AG04450 (cell line): ENCODE data around the gene SEC16A. TPM values are rescaled to one million over a fixed set of nuclear protein-coding genes. Genes with fewer than 3 reads are reported as not detected.

Source experiments
- CTCF ChIA-PET: fragments of 300-600, 350-600 bp; formaldehyde crosslinking; extraction: SDS; loops from one replicate; lab custom pipeline; 2022; ENCODE audit warnings: antibody characterized with exemption, inconsistent platforms; lab: Charles Lee
- POLR2A ChIA-PET: fragments of 350-600 bp; formaldehyde crosslinking; extraction: SDS; loops from one replicate; lab custom pipeline; 2021; ENCODE audit warnings: antibody characterized with exemption, inconsistent platforms; lab: Yijun Ruan, JAX
- DNase-seq: peaks from one replicate; pipeline ENCODE4 v3.0.0-alpha.2; 2011; ENCODE audit warnings: low read depth, low spot score
- H3K27ac ChIP-seq: one replicate; pipeline ENCODE4 v1.5.1; 2012; ENCODE audit warnings: low read depth, low read length, control low read depth
- H3K27me3 ChIP-seq: one replicate; pipeline ENCODE4 v1.6.0; 2012; ENCODE audit warnings: low read length; ENCODE audit not compliant: control insufficient read depth, insufficient read depth
- H3K4me3 ChIP-seq: 2 replicates; pipeline ENCODE4 v1.5.1; 2011; ENCODE audit warnings: mild to moderate bottlenecking, low read depth, low read length, control low read depth
- H3K9me3 ChIP-seq: 2 replicates; pipeline ENCODE4 v1.5.1; 2012; ENCODE audit warnings: low read length; ENCODE audit not compliant: control insufficient read depth, insufficient read depth
- polyA plus RNA-seq: library from polyadenylated mRNA; depleted of rRNA; stranded (reverse); fragments of >200 nt; gene quantifications from 2 replicates; pipeline ENCODE4 v1.2.3, GENCODE V29; 2011
- TF ChIP-seq, protein P1 (sequence below): IDR thresholded peaks from 2 replicates; pipeline ENCODE4 v1.5.1; 2011; ENCODE audit warnings: low read depth, low read length, control low read depth, inconsistent platforms

SEC16A gene
- polyA plus RNA-seq, 1 experiment: 23.2 TPM

GRCh38 chr9:136501686-136502085 lies 18.8 kb upstream of the SEC16A start:
- no peak overlapping the region for H3K4me3 ChIP-seq
- ChIA-PET POLR2A (no interaction called here), CTCF (no interaction called here)
- DNase-seq: no peak
- H3K27ac ChIP-seq: no peak overlapping the region
- TF ChIP-seq, protein P1, sequence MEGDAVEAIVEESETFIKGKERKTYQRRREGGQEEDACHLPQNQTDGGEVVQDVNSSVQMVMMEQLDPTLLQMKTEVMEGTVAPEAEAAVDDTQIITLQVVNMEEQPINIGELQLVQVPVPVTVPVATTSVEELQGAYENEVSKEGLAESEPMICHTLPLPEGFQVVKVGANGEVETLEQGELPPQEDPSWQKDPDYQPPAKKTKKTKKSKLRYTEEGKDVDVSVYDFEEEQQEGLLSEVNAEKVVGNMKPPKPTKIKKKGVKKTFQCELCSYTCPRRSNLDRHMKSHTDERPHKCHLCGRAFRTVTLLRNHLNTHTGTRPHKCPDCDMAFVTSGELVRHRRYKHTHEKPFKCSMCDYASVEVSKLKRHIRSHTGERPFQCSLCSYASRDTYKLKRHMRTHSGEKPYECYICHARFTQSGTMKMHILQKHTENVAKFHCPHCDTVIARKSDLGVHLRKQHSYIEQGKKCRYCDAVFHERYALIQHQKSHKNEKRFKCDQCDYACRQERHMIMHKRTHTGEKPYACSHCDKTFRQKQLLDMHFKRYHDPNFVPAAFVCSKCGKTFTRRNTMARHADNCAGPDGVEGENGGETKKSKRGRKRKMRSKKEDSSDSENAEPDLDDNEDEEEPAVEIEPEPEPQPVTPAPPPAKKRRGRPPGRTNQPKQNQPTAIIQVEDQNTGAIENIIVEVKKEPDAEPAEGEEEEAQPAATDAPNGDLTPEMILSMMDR: no peak
- no peaks in the 10 kb centered on the region for H3K27me3 ChIP-seq
- H3K9me3 ChIP-seq: no peaks in the 10 kb centered on the region; the same call in 1 of the 2 replicates

- ChIA-PET POLR2A (interaction anchor here (0.5 kb wide), 1 partner anchor 74 kb away, joined by 6 read pairs; no protein-coding TSS in a partner anchor), CTCF (interaction anchor here (0.6 to 1.3 kb wide), 3 partner anchors 10 to 258 kb away, joined by 4 to 11 read pairs (median 4); no protein-coding TSS in a partner anchor)
- no peak for DNase-seq
- Histone ChIP-seq H3K4me3 (no peak overlapping the region), H3K27ac (no peak overlapping the region), H3K27me3 (no peaks in the 10 kb centered on the region), H3K9me3 (no peaks in the 10 kb centered on the region)
- TF ChIP-seq, protein P1: no peak
These were observed 17.4 kb upstream of the SEC16A start for GRCh38 chr9:136499935-136500910.

DNA sequence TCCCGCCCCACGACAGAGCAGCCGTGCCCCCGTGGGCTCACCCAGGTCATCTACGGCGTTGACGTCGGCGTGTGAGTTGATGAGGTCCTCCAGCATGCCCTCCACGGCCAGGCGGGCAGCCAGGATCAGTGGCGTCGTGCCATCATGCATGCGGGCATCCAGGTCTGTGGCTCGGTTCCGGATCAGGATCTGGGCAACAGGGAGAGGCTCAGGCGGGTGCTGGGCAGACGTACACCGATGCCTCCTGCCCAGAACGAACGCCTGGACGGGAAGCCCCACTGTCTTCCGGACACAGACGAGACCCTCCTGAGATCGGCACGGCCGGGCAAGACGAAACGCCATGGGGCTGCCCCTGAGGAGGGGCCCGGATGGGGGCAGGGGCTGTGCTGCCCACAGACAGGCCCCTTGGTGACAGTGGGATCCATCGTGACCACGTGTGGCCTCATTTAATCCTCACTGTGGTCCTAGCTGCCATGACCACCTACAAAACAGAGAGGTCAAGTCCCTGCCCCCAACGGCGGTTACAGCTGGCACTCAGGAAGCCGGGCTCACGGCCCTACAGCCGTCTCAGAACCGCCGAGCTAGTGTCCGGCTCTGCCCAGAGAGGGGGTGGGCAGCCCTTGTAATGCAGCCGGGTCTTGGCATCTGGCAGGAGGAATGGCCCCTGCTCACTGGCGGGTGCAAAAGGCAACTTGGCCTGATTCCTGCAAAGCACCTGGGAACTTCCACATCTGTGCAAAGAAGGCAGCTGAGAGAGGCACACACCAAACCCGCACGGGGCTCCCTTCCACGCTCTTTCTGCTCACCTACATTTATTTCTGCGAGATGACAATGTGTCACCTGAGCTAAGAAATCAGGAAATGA lies 16.5 kb upstream of the SEC16A start:
- TF ChIP-seq, protein P1: no peak
- no peak for DNase-seq
- no peaks in the 10 kb centered on the region for H3K27me3 ChIP-seq
- H3K9me3 ChIP-seq: no peaks in the 10 kb centered on the region
- POLR2A ChIA-PET: interaction anchor here (0.5 kb wide), 1 partner anchor 73 kb away, joined by 6 read pairs; no protein-coding TSS in a partner anchor
- no peak overlapping the region for H3K4me3 ChIP-seq
- no peak overlapping the region for H3K27ac ChIP-seq
- CTCF ChIA-PET: interaction anchor here (1.0 to 1.3 kb wide), 2 partner anchors 9 to 11 kb away, joined by 4 to 11 read pairs; no protein-coding TSS in a partner anchor

GRCh38 chr9:136497916-136498695 lies 15.3 kb upstream of the SEC16A start:
- no peaks in the 10 kb centered on the region for H3K9me3 ChIP-seq
- no peak overlapping the region for H3K4me3 ChIP-seq
- no peaks in the 10 kb centered on the region for H3K27me3 ChIP-seq
- no peak overlapping the region for H3K27ac ChIP-seq
- no peak for DNase-seq
- POLR2A ChIA-PET: no interaction called here
- TF ChIP-seq, protein P1: no peak
- CTCF ChIA-PET: interaction anchor here (1.5 kb wide), 1 partner anchor 10 kb away, joined by 4 read pairs; no protein-coding TSS in a partner anchor
